Aorta (tissue), 5 donors: Measurements from ENCODE around the gene EXOSC7. TPM values are rescaled to one million over a fixed set of nuclear protein-coding genes. Genes with fewer than 3 reads are reported as not detected.
A peak's percentile ranks its signal among the peaks of the same experiment; 100 is the strongest.

Experiments used
- ATAC-seq: fragments of 200-7000 bp; cut with Tn5 transposase; one replicate; pipeline ENCODE4 v1.9.1; 2022; ENCODE audit warnings: moderate library complexity; ENCODE audit not compliant: low FRiP score
- DNase-seq, 2 donors: peaks; one replicate each; pipeline ENCODE4 v3.0.0-alpha.2; 2020
- H3K27ac ChIP-seq, 2 donors: one replicate each; pipeline ENCODE4 v1.5.1; 2013; ENCODE audit warnings: low read length in 2 of 2, mild to moderate bottlenecking in 2 of 2, moderate library complexity in 2 of 2, control low read depth in 1 of 2, inconsistent platforms in 1 of 2, low read depth in 1 of 2
- H3K27me3 ChIP-seq, 2 donors: one replicate each; pipeline ENCODE4 v1.6.1; 2013; ENCODE audit warnings: control low read depth in 1 of 2, low read length in 1 of 2, mild to moderate bottlenecking in 1 of 2, moderate library complexity in 1 of 2; ENCODE audit not compliant: insufficient read depth in 2 of 2, control insufficient read depth in 1 of 2
- H3K36me3 ChIP-seq, 2 donors: one replicate each; pipeline ENCODE4 v1.6.1; 2013; ENCODE audit warnings: control low read depth in 1 of 2, low read length in 1 of 2, mild to moderate bottlenecking in 1 of 2; ENCODE audit not compliant: insufficient read depth in 2 of 2, control insufficient read depth in 1 of 2
- H3K4me1 ChIP-seq, 2 donors: one replicate each; pipeline ENCODE4 v1.6.1; 2013; ENCODE audit warnings: low read length in 2 of 2, control low read depth in 1 of 2, mild to moderate bottlenecking in 1 of 2, moderate library complexity in 1 of 2; ENCODE audit not compliant: insufficient read depth in 2 of 2, control insufficient read depth in 1 of 2
- H3K4me3 ChIP-seq, 2 donors: one replicate each; pipeline ENCODE4 v1.5.1; 2013; ENCODE audit warnings: low read length in 2 of 2, control low read depth in 1 of 2, mild to moderate bottlenecking in 1 of 2
- H3K9me3 ChIP-seq: one replicate; pipeline ENCODE4 v1.6.1; 2013; ENCODE audit warnings: mild to moderate bottlenecking, low read length; ENCODE audit not compliant: control insufficient read depth
- WGBS, 2 donors: extraction: QIAGEN DNeasy Blood & Tissue Kit; methylation state at CpG; one replicate each; pipeline ENCODE4 v1.1.7; 2013; 5-methylcytosine and 5-hydroxymethylcytosine counted together
- intact Hi-C, 2 donors: fragments of 100-400 bp; cut with DNase I; formaldehyde crosslinking; loops; one replicate each; pipeline versions ENCODE4 v1.14.2 to v1.15.0; 2022
- polyA plus RNA-seq, 2 donors: library from polyadenylated mRNA; stranded (reverse); fragments of 200-250 nt; gene quantifications; one replicate each; pipeline ENCODE4 v1.2.3, GENCODE V29; 2013
- total RNA-seq, 2 donors: library from RNA; stranded (reverse); fragmentation: NEBNext Ultra II Directional; extraction: Animal tissue kit (Norgen Biotek cat#: 25700); gene quantifications; one replicate each; pipeline ENCODE4 v1.2.1, GENCODE V29; 2021
- donor health status: healthy with polysubstance abuse.
- donor health status: Bipolar disorder and iron deficiency.
- donor health status: DM: no; HTN: no; CAD: no.
- donor health status: DM: no; HTN: no; CAD: no.
- donor health status: DM: yes; HTN: yes; CAD: no.

EXOSC7 gene
- total and polyA plus RNA-seq, 4 donors, result 15.8 to 31.2 (median 29.8) TPM

DNA sequence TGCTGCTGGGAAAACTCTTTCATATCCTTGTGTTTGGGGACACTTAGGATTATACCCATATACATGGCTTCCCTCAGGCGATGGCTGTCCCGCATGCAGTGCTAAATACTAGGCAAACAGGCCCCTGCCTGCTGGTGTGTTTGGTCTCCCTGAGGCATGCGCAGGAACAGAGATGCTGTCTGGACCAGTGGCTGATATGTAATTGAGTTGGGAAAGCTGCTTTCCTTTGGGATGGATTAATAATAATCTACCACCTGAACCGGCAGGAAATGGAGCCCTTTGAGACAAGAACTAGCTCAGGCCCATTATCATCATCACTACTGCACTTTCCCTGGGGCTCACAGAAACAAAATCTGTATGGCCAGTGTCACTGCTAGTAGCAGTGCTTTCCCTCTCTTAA, 18.1 kb upstream of the EXOSC7 start:
- intact Hi-C loops, result no loop called here
- Histone ChIP-seq H3K36me3 (peaks cover 0 to 3% of the 10 kb centered on the region in 2 donors), H3K4me3 (no peak overlapping the region)

DNA sequence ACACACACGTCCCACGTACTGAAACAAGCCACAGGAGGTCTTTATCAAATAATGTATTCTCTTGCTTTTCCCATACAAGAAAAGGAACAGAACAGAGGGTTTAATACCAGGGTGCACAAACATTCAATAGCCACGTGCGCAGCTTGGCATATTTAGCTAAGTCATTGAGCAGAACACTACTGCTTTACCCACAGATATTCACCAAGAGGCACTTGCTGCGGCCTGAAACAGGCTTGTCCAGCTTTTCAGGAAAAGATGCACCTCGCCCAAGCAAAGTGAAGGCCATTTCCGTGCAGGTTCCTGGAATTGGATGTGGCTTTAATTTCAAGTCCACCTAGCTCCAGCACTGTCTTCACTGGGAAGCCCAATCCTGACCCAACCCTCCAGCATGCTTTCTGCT, 17.7 kb upstream of the EXOSC7 start:
- H3K27ac ChIP-seq, result no peak overlapping the region
- no peaks in the 10 kb centered on the region for H3K27me3 ChIP-seq
- intact Hi-C loops, result no loop called here
- no peaks in the 10 kb centered on the region for H3K9me3 ChIP-seq
- no peak for ATAC-seq
- H3K4me1 ChIP-seq, result no peaks in the 10 kb centered on the region
- 90 to 93% methylated on average over 7 of the region's 7 CpGs for WGBS, 2 donors
- DNase-seq, result no peak
- H3K4me3 ChIP-seq, result no peak overlapping the region
- H3K36me3 ChIP-seq, result peaks cover 0 to 3% of the 10 kb centered on the region in 2 donors

More for the DNA sequence above, 18.1 kb upstream of the EXOSC7 start:
- Histone ChIP-seq H3K27me3 (no peaks in the 10 kb centered on the region), H3K27ac (no peak overlapping the region), H3K9me3 (no peaks in the 10 kb centered on the region), H3K4me1 (no peaks in the 10 kb centered on the region)
- no peak for DNase-seq
- no peak for ATAC-seq
- WGBS, 2 donors, result 95 to 96% methylated on average over 4 of the region's 4 CpGs

DNA sequence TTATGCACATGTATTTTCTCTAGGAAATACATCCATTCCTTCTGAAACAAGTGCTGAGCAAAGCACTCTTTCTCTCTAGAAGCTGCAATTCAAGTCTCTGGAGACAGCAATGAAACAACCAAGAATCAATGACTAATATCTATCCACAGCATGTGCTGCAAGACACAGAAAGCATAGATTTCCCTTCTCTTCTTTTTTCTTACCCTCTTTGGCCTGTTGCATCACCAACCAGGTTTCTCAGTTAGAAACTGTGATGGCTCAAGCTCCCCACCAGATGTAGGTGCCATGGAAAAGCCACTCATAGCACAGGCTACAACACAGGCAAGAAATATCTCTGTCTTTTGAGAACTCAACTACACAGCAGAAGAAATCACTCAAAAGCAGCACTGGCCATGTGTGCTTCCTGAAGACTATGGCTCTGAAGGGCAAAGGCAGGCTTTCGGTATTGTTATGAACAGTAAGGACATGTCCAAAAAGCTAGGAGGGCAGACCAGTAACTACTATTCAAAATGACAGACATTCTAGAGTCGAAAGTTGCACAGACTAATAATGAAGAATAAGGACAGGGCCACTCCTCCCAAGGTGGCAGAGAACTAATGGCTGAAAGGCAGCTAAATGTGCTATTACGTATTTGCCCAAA, 15.5 kb upstream of the EXOSC7 start:
- H3K9me3 ChIP-seq, result no peaks in the 10 kb centered on the region
- H3K36me3 ChIP-seq, result peaks cover 0 to 3% of the 10 kb centered on the region in 2 donors
- no peak overlapping the region for H3K4me3 ChIP-seq
- H3K27me3 ChIP-seq, result no peaks in the 10 kb centered on the region
- WGBS, 2 donors, result 95% methylated on average over 3 of the region's 3 CpGs
- H3K27ac ChIP-seq, result no peak overlapping the region
- no peak for ATAC-seq
- intact Hi-C loops, result no loop called here
- DNase-seq, result no peak
- no peaks in the 10 kb centered on the region for H3K4me1 ChIP-seq

DNA sequence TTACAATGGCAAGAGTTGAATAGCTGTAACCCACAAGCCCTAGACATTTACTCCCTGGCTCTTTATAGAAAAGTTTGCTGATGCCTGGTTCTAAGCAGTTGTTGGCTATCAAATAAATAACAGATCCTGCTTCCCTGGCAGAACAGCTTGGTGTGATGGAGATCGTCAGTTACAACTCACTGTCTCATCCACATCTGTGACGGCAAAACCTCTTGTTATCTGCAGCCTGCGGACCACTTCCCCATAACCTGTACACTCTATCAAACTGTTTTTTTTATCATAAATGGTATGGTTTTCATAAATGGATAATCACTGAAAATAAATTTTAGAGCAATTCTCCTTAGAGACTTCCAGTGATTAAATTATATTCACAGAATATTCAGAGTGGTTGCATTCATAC, 14.2 kb upstream of the EXOSC7 start:
- DNase-seq (no peak), ATAC-seq (no peak)
- no peak overlapping the region for H3K4me3 ChIP-seq
- H3K27ac ChIP-seq, result no peak overlapping the region
- H3K4me1 ChIP-seq, result no peaks in the 10 kb centered on the region
- H3K36me3 ChIP-seq, result peaks cover 0 to 3% of the 10 kb centered on the region in 2 donors
- no peaks in the 10 kb centered on the region for H3K9me3 ChIP-seq
- H3K27me3 ChIP-seq, result no peaks in the 10 kb centered on the region
- intact Hi-C loops, result no loop called here
- 96 to 97% methylated on average over 3 of the region's 3 CpGs for WGBS, 2 donors

DNA sequence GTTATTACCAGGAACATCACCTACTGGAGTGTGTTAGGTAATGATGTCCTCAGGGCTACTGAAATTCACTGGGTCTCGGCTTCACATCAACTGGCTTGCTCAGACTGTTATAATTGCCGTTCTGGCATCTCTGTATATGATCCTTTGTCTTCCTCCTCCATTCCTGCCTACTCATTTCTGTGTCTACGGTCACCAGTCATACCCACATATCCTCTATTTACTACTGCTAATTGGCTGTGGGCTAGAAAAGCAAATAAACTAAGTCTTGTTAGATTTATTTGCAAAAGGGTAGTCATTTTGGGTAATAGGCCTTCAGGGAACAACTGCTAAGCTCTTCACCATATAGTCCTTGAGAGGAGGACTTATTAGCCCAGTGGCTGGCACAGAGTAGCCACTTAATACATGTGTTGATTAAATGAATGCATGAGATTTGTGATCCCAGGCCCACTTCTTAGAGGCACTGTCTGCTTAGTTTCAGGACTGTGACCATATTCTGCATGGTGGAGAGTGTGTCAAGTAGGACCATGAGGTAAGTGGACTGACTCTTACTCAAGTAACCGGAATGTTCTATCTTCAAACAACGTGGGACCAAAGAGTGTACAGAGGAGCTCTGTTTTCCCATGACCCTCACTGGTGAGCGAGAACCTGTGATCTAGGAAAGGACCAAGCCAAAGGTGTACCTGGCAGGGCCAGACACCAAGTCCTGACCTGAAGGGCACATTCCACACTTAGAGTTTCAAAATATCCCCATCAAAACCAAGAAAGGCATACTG, 13.2 kb upstream of the EXOSC7 start:
- DNase-seq, result no peak
- H3K27ac ChIP-seq, result no peak overlapping the region
- H3K36me3 ChIP-seq, result peaks cover 0 to 3% of the 10 kb centered on the region in 2 donors
- intact Hi-C loops, result no loop called here
- no peaks in the 10 kb centered on the region for H3K4me1 ChIP-seq
- H3K9me3 ChIP-seq, result no peaks in the 10 kb centered on the region
- no peak overlapping the region for H3K4me3 ChIP-seq
- ATAC-seq, result no peak
- WGBS, 2 donors, result 93 to 94% methylated on average over 6 of the region's 6 CpGs
- no peaks in the 10 kb centered on the region for H3K27me3 ChIP-seq

DNA sequence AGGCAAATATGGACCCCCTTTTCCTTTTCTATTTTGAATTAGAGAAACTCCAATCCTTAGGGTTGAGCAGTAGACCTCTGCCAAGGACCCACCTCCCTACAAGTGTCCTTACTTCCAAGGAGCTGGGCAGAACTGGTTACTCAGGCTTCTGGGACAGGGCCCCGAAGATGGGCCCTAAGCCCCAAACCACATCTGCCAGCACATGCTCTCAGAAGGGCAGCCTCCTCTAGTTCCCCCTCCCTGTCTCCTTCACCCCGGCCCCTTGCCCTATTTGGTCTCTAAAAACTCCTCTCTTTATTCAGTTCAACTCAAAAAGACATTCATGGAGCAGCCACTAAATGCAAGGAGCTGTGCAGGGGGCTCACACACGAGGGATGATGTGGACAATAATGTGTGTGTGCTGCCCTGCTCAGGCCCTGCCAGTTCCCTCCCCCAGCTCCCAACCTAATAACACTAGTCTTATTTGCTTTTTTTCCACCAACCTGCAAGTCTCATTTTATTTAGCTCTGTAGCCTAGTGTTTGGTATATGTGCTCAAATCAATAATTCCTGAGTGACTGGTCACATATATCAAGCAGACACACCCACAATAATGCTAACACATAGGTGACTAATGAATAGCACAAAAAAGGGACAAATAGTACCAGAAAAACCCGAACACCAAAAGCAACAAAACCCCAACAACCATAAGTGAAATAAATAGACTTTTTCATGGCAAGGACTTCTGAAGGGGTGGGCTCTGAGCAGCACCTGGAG, 12.3 kb upstream of the EXOSC7 start:
- intact Hi-C loops, result no loop called here
- Histone ChIP-seq H3K27ac (no peak overlapping the region), H3K4me3 (no peak overlapping the region), H3K27me3 (no peaks in the 10 kb centered on the region), H3K36me3 (no peaks in the 10 kb centered on the region), H3K4me1 (no peaks in the 10 kb centered on the region), H3K9me3 (no peaks in the 10 kb centered on the region)
- WGBS, 2 donors, result 79 to 86% methylated on average over 4 of the region's 4 CpGs
- ATAC-seq (no peak), DNase-seq (peak in 1 of 2 donors; percentile 33)

DNA sequence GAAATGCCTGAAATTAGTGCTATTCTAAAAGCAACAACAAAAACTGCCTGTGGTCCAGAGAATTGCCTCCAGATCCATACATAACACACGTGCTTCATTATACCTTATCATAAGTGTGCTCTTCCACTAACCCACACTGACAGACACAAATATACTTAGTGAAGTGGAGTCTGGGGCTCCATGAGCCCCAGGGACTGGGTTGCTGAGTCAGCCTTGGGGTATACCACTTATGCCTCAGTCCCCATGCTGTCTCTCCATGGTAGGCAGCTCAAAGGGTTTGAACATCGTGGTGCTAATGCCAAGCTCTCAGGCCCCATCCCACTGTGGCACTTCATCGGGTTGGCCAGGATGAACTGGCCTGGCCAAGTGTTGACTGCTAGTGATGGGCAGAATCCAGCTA, 10.9 kb upstream of the EXOSC7 start:
- intact Hi-C loops, result no loop called here
- Histone ChIP-seq H3K9me3 (no peaks in the 10 kb centered on the region), H3K4me1 (no peaks in the 10 kb centered on the region), H3K36me3 (no peaks in the 10 kb centered on the region), H3K27me3 (no peaks in the 10 kb centered on the region), H3K4me3 (no peak overlapping the region), H3K27ac (no peak overlapping the region)
- peak in 1 of 2 donors; percentile 42 for DNase-seq
- WGBS, 2 donors, result 84 to 92% methylated on average over 3 of the region's 3 CpGs
- peak; percentile 10 for ATAC-seq

DNA sequence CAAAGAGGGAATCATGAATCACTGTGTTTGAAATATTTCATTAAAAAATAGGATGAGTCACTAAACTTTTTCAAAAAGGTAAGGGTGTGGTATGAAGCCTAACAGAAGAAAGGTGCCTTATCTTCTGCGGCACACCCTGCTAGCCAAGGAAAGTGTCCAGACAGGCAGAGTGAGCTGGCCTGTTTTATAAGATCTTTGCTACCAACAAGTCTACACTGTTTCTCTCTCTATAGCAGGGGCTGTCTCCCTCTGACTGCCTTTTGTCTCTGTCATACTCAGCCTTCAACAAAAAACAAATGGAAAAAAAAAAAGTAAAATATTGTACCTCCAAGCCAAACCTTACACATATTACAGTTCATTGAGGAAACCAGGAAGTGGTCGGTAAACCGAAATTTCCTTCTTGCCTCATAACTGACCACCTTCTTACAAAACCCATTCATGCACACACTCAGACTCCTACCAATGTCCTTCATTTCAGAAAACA, 9.2 kb upstream of the EXOSC7 start:
- H3K36me3 ChIP-seq, result no peaks in the 10 kb centered on the region
- WGBS, 2 donors, result 87 to 94% methylated on average over 3 of the region's 3 CpGs
- H3K4me1 ChIP-seq, result no peaks in the 10 kb centered on the region
- H3K27me3 ChIP-seq, result no peaks in the 10 kb centered on the region
- no peak overlapping the region for H3K27ac ChIP-seq
- ATAC-seq (no peak), DNase-seq (no peak)
- intact Hi-C loops, result no loop called here
- H3K9me3 ChIP-seq, result no peaks in the 10 kb centered on the region
- no peak overlapping the region for H3K4me3 ChIP-seq
